ENCODE measurements around the gene TREML2.

GRCh38 chr6:41161851-41162552 lies 38.9 kb downstream of the TREML2 start:
- no peak for TF ChIP-seq CTCF (conservative IDR thresholded peaks at IDR 0.05; ENCODE audit: low read depth, low read length)
- TF ChIP-seq EZH2phosphoT487 (IDR thresholded peaks at IDR 0.05; ENCODE audit: borderline replicate concordance, low read length): no peak

Measured in PC-3 (cell line).